GM10266 (cell line): ENCODE measurements around the gene SORL1.

Source experiments
- DNase-seq: peaks from one replicate; pipeline ENCODE4 v3.0.0; 2012; ENCODE audit errors: extremely low spot score
- TF ChIP-seq, protein P1 (sequence below): IDR thresholded peaks from 2 replicates; pipeline ENCODE4 v1.5.1; 2012; ENCODE audit warnings: mild to moderate bottlenecking, low read depth; ENCODE audit not compliant: control insufficient read depth, insufficient read depth; ENCODE audit errors: missing control alignments

The SORL1 gene

DNA sequence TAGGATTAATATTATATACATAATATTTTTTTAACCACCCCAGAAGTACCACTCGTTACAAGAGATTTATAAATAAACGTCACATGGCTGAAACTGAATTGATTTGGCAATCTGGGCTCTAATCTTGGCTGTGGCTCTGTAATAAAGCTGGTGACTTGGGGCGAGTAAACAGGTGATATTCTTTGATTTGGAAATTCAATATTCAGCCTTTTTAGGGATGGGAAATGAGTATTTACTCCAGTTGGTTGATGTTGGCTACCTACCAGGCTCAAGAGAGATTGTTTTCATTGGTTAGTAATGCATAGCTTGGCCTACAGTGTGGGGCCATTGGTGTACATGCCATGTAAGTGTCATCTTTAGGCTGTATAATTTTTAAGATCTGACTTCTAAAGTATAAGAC is 118.3 kb downstream of the SORL1 start:
- TF ChIP-seq, protein P1, sequence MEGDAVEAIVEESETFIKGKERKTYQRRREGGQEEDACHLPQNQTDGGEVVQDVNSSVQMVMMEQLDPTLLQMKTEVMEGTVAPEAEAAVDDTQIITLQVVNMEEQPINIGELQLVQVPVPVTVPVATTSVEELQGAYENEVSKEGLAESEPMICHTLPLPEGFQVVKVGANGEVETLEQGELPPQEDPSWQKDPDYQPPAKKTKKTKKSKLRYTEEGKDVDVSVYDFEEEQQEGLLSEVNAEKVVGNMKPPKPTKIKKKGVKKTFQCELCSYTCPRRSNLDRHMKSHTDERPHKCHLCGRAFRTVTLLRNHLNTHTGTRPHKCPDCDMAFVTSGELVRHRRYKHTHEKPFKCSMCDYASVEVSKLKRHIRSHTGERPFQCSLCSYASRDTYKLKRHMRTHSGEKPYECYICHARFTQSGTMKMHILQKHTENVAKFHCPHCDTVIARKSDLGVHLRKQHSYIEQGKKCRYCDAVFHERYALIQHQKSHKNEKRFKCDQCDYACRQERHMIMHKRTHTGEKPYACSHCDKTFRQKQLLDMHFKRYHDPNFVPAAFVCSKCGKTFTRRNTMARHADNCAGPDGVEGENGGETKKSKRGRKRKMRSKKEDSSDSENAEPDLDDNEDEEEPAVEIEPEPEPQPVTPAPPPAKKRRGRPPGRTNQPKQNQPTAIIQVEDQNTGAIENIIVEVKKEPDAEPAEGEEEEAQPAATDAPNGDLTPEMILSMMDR, result no peak
- DNase-seq, result no peak

DNA sequence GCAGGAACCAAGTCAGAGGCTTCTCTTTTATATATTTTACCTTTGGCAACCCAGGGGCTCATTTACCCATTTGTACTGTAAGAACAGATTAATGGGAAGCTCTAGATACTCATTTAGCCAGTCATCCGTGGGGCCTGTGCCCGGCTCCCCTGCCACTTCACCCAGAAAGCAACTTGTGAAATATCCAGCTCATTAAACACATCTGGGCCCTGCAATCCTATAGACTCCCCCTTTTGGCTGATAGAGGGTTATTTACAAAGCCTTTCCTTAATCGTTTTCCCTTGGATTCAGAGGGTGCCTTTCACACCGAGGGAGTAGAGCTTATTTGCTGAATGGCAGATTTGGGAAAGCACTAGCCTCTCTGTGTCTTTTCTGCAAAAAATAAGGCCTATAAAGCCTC is 119.4 kb downstream of the SORL1 start:
- no peak for DNase-seq
- TF ChIP-seq, protein P1, result no peak

DNA sequence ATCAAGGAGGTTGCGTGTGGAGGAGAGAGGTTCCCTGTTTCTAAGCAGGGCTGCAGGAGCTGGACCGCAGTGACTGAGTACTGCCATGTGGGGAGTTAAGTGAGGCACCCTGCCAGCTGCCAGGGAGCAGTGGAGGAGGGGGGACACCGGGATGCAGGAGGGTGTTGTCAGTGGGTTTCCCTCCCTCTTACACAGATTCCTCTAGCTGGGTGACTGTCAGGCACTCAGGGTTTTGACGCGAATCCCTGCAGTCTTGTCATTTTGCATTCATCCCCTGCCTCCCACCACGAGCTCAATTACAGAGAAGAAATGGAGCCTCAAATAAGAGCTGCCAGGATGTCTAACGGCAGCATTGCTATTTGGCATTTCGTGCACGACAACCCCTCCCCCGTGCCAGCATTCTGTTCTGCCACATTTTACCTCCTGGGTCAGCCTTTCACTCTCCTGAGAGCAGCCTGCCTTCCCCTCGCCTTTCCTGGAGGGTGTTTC is 120.5 kb downstream of the SORL1 start:
- TF ChIP-seq, protein P1, result no peak
- DNase-seq, result no peak

DNA sequence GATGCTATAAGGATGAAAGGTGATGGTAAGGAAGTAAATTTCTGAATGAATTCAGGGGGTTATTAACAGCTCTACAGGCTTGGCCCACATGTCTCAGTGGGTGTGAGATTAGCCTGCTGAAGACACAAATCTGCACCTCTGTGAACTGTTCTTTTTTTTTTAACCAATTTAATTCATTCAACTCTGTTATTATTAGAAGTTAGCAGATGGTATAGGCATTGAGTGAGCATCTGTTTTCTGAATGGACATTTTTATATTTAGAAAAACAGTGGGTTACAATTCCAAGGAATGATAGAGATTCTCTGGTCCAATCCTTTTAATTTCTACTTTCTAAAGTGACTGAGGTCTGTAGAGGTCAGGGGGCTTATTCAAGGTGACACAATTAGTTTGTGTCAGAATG is 122.7 kb downstream of the SORL1 start:
- TF ChIP-seq, protein P1, result no peak
- no peak for DNase-seq

DNA sequence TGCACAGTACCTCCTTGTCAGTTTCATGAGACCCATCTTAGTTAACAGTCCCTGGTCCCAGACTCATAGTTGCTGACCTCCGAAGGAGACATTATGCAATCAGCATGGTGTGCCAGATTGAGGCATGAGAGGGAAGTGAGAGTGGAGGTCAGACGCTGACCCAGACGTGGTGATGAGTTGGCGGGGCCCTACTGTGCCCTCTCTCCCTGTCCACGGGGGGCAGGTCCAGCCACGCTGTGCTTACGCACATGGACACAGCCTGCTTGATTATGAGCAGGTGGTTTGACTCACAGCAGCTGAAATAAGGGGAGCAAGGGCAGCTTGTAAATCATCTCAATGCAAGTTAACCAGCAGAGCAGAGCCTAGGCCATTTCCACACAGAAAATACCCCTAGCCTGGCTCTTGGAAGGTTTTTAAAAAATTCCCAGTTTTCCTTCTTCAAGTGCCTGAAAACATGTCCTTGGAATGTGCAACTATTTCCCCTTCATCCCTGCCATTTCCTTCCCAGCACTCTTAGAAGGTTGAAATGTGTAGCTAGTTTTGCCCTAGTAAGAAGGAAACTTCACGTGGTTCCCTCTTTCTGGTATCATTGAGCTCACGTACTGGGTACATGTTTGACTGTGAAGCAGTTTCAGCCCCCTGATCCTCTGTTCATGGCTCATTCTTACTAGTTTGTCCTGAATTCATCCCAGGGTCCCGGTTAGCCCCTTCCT is 123.3 kb downstream of the SORL1 start:
- TF ChIP-seq, protein P1, result no peak
- no peak for DNase-seq

DNA sequence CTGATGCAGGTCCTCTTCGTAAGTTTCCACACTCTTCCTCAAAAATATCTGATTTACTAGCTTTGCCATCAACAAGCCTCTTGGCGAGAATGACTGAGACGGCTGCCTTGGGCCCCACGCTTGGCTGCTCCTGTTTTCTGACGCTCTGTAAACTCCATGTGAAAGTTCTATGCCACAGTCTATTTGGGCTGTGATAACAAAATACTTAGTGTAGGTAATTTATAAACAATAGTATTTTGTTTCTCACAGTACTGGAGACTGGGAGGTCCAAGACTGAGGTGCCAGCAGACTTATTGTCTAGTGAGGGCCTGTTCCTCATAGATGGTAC is 123.8 kb downstream of the SORL1 start:
- TF ChIP-seq, protein P1, result no peak
- DNase-seq, result no peak

DNA sequence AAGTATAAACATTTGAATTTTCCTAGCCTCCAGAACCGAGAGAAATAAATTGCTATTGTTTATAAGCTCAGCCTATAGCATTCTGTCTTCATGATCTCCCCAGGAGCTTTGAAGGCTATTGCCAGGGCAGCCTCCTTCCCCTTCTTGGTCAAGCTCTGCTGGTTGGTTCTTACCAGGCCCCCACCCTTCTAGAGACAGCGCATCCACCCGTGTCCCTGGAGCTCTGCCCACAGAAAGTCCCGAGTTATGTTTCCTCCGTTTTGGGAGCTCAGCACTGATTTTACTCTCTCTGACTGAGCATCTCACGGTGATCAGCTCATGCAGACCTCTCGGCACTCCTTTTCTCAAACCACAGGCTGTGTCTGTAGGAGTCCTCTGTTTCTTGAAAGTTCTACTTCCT is 124.4 kb downstream of the SORL1 start:
- no peak for DNase-seq
- TF ChIP-seq, protein P1, result no peak
